Left ventricle myocardium superior (tissue), 1 donor: ENCODE data around the gene RNF114. TPM values are rescaled to one million over a fixed set of nuclear protein-coding genes. Genes with fewer than 3 reads are reported as not detected.

Experiments used
- ATAC-seq: fragments of 200-7000 bp; cut with Tn5 transposase; one replicate; pipeline ENCODE4 v1.9.1; 2020; ENCODE audit warnings: mild to moderate bottlenecking, moderate library complexity
- DNase-seq: peaks from one replicate; pipeline ENCODE4 v3.0.0-alpha.2; 2020
- intact Hi-C: fragments of 100-400 bp; cut with micrococcal nuclease; formaldehyde crosslinking; loops from one replicate; pipeline ENCODE4 v1.11.0; 2022
- total RNA-seq: library from RNA; stranded (reverse); fragmentation: NEBNext Ultra II Directional; extraction: Animal tissue kit (Norgen Biotek cat#: 25700); gene quantifications from one replicate; pipeline ENCODE4 v1.2.1, GENCODE V29; 2021
- donor health status: DM: no; HTN: yes; CAD: no; lungs with severe emphysema.

The RNF114 gene
- total RNA-seq, 1 donor from 2014 or later: 49.8 TPM

GRCh38 chr20:49918446-49918845 lies 17.8 kb upstream of the RNF114 start:
- ATAC-seq (no peak), DNase-seq (no peak)
- intact Hi-C loops: no loop called here

GRCh38 chr20:49919009-49919408 lies 17.2 kb upstream of the RNF114 start:
- DNase-seq (no peak), ATAC-seq (no peak)
- intact Hi-C loops: no loop called here

- DNase-seq: no peak
- intact Hi-C loops: no loop called here
- ATAC-seq: no peak
These were observed 16.7 kb upstream of the RNF114 start for GRCh38 chr20:49919461-49919860.

GRCh38 chr20:49924247-49924646 lies 11.9 kb upstream of the RNF114 start:
- intact Hi-C loops: no loop called here
- no peak for ATAC-seq
- no peak for DNase-seq

GRCh38 chr20:49925901-49926454 lies 10.2 kb upstream of the RNF114 start:
- intact Hi-C loops: no loop called here
- DNase-seq (no peak), ATAC-seq (no peak)

- ATAC-seq (peak; percentile 85), DNase-seq (peak; percentile 82)
- intact Hi-C loops: no loop called here
These were observed 7.6 kb upstream of the RNF114 start for GRCh38 chr20:49928411-49929141.

- DNase-seq (no peak), ATAC-seq (no peak)
- intact Hi-C loops: no loop called here
These were observed 7.1 kb upstream of the RNF114 start for GRCh38 chr20:49929142-49929494.

GRCh38 chr20:49935746-49936152 lies 448 bp upstream of the RNF114 start:
- no peak for DNase-seq
- peak; percentile 10 for ATAC-seq
- intact Hi-C loops: no loop called here

GRCh38 chr20:49937027-49937929 lies 1.1 kb downstream of the RNF114 start:
- ATAC-seq: no peak
- no peak for DNase-seq
- intact Hi-C loops: no loop called here

GRCh38 chr20:49938173-49939163 lies 2.3 kb downstream of the RNF114 start:
- intact Hi-C loops: no loop called here
- ATAC-seq (peak; percentile 13), DNase-seq (peak; percentile 74)

GRCh38 chr20:49941456-49941855 lies 5.3 kb downstream of the RNF114 start:
- DNase-seq (no peak), ATAC-seq (no peak)
- intact Hi-C loops: no loop called here

- intact Hi-C loops: no loop called here
- no peak for ATAC-seq
- no peak for DNase-seq
These were observed 6.1 kb downstream of the RNF114 start for GRCh38 chr20:49942303-49942702.

- ATAC-seq (no peak), DNase-seq (no peak)
- intact Hi-C loops: no loop called here
These were observed 6.7 kb downstream of the RNF114 start for GRCh38 chr20:49942942-49943341.

GRCh38 chr20:49945306-49945700 lies 9.1 kb downstream of the RNF114 start:
- no peak for DNase-seq
- no peak for ATAC-seq
- intact Hi-C loops: no loop called here

- no peak for ATAC-seq
- DNase-seq: no peak
- intact Hi-C loops: no loop called here
These were observed 9.7 kb downstream of the RNF114 start for GRCh38 chr20:49945701-49946477.

- ATAC-seq: no peak
- intact Hi-C loops: no loop called here
- DNase-seq: no peak
These were observed 12.0 kb downstream of the RNF114 start for GRCh38 chr20:49948178-49948577.

GRCh38 chr20:49948809-49949507 lies 12.8 kb downstream of the RNF114 start:
- no peak for ATAC-seq
- DNase-seq: no peak
- intact Hi-C loops: no loop called here

GRCh38 chr20:49951151-49951550 lies 15.0 kb downstream of the RNF114 start:
- ATAC-seq (no peak), DNase-seq (no peak)
- intact Hi-C loops: no loop called here
